A549 (cell line): Measurements from ENCODE around the gene TOP3B.

Experiments used
- FOSL2 ChIP-seq, 2 experiments: fragments of 450-650 bp in 1 of 2; fragments of >200 bp in 1 of 2; sonication (Bioruptor Twin) in 1 of 2; formaldehyde crosslinking; IDR thresholded peaks; 2 replicates each; pipeline versions ENCODE4 v1.5.0 to v1.6.1; 2016 to 2020; ENCODE audit warnings: mild to moderate bottlenecking in 1 of 2, moderate library complexity in 1 of 2
- KDM1A ChIP-seq: fragments of 200-600 bp; sonication (generic); IDR thresholded peaks from 2 replicates; pipeline ENCODE4 v1.6.1; 2016; ENCODE audit warnings: low read depth, mild to moderate bottlenecking
- KDM5A ChIP-seq: fragments of 200-600 bp; sonication (generic); IDR thresholded peaks from 2 replicates; pipeline ENCODE4 v1.6.1; 2016; ENCODE audit warnings: antibody characterized with exemption, mild to moderate bottlenecking
- POLR2A ChIP-seq: IDR thresholded peaks from 2 replicates; pipeline ENCODE4 v1.6.1; 2012; ENCODE audit warnings: mild to moderate bottlenecking, low read length
- RFX5 ChIP-seq: fragments of 450-650 bp; IDR thresholded peaks from 2 replicates; pipeline ENCODE4 v1.7.1; 2014; ENCODE audit warnings: antibody characterized with exemption, mild to moderate bottlenecking, moderate library complexity
- TF ChIP-seq, protein P1 (sequence below): fragments of 450-650 bp; IDR thresholded peaks from 2 replicates; pipeline ENCODE4 v1.6.1; 2014; ENCODE audit warnings: antibody characterized with exemption
- TF ChIP-seq, protein P2 (sequence below): fragments of 200-600 bp; sonication (generic); IDR thresholded peaks from 2 replicates; pipeline ENCODE4 v1.6.1; 2016; ENCODE audit warnings: antibody characterized with exemption, mild to moderate bottlenecking, moderate library complexity

DNA sequence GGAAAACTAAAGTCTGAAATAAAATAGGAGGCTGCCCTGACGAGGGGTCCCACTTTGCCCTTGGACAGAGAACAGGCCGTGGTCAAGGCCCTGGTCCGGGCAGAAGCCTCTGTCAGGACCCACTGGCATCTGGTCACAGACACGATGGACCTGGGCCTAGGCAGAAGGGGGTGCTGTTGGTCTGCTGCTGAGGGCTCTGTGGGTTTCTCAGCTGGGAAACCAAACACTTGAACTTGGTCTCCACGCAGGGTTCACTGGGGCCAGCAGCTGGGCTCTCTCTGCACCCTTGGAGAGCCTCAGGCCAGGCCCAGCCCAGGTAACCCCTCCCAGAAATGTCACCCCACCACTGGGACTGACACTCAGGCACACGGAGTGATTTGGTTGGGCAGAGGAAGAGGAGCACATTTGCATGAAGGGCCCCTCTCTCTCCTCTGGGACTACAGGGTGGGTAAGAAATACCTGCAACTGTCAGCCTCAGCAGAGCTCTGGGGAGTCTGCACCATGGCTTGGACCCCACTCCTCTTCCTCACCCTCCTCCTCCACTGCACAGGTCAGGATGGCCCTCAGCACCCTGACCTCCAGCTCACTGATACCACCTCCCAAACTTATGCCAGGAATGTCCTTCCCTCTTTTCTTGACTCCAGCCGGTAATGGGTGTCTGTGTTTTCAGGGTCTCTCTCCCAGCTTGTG, 48.1 kb upstream of the TOP3B start:
- no peak for TF ChIP-seq POLR2A
- no peak for TF ChIP-seq KDM1A
- TF ChIP-seq, protein P1, sequence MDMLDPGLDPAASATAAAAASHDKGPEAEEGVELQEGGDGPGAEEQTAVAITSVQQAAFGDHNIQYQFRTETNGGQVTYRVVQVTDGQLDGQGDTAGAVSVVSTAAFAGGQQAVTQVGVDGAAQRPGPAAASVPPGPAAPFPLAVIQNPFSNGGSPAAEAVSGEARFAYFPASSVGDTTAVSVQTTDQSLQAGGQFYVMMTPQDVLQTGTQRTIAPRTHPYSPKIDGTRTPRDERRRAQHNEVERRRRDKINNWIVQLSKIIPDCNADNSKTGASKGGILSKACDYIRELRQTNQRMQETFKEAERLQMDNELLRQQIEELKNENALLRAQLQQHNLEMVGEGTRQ: no peak
- TF ChIP-seq RFX5: no peak
- no peak for TF ChIP-seq KDM5A
- no peak for TF ChIP-seq FOSL2 (IDR thresholded peaks at IDR 0.05)
- TF ChIP-seq FOSL2 (CRISPR knock-in tag; IDR thresholded peaks at IDR 0.05): no peak
- TF ChIP-seq, protein P2, sequence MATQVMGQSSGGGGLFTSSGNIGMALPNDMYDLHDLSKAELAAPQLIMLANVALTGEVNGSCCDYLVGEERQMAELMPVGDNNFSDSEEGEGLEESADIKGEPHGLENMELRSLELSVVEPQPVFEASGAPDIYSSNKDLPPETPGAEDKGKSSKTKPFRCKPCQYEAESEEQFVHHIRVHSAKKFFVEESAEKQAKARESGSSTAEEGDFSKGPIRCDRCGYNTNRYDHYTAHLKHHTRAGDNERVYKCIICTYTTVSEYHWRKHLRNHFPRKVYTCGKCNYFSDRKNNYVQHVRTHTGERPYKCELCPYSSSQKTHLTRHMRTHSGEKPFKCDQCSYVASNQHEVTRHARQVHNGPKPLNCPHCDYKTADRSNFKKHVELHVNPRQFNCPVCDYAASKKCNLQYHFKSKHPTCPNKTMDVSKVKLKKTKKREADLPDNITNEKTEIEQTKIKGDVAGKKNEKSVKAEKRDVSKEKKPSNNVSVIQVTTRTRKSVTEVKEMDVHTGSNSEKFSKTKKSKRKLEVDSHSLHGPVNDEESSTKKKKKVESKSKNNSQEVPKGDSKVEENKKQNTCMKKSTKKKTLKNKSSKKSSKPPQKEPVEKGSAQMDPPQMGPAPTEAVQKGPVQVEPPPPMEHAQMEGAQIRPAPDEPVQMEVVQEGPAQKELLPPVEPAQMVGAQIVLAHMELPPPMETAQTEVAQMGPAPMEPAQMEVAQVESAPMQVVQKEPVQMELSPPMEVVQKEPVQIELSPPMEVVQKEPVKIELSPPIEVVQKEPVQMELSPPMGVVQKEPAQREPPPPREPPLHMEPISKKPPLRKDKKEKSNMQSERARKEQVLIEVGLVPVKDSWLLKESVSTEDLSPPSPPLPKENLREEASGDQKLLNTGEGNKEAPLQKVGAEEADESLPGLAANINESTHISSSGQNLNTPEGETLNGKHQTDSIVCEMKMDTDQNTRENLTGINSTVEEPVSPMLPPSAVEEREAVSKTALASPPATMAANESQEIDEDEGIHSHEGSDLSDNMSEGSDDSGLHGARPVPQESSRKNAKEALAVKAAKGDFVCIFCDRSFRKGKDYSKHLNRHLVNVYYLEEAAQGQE: no peak
